CD4-positive, alpha-beta T cell treated with Interleukin-6 for 4 hours (primary cell): ENCODE measurements around the gene CHAT.

Experiments
- DNase-seq: peaks from one replicate; pipeline ENCODE4 v3.0.0-alpha.2; 2020; ENCODE audit warnings: mixed read lengths

Gene CHAT

GRCh38 chr10:49690698-49691356, 77.0 kb downstream of the CHAT start:
- no peak for DNase-seq

GRCh38 chr10:49691588-49691987, 77.8 kb downstream of the CHAT start:
- DNase-seq = no peak

GRCh38 chr10:49694466-49694865, 80.6 kb downstream of the CHAT start:
- DNase-seq = no peak

GRCh38 chr10:49696311-49696710, 82.5 kb downstream of the CHAT start:
- DNase-seq = no peak

GRCh38 chr10:49698679-49699078, 84.8 kb downstream of the CHAT start:
- DNase-seq = no peak

- no peak for DNase-seq
These were observed 86.4 kb downstream of the CHAT start for GRCh38 chr10:49700211-49700610.

- DNase-seq = no peak
These were observed 87.2 kb downstream of the CHAT start for GRCh38 chr10:49700997-49701396.

- no peak for DNase-seq
These were observed 93.7 kb downstream of the CHAT start for GRCh38 chr10:49707585-49707984.

GRCh38 chr10:49709934-49710333, 96.1 kb downstream of the CHAT start:
- DNase-seq = no peak

GRCh38 chr10:49710966-49711365, 97.1 kb downstream of the CHAT start:
- DNase-seq = no peak

- no peak for DNase-seq
These were observed 97.6 kb downstream of the CHAT start for GRCh38 chr10:49711481-49711880.

GRCh38 chr10:49713266-49713665, 99.4 kb downstream of the CHAT start:
- DNase-seq = no peak
